HG03442 (cell line): ENCODE measurements around the gene RTP3.
A peak's percentile ranks its signal among the peaks of the same experiment; 100 is the strongest.
"Not testable (repeated sequence)": the region's sequence is repeated elsewhere in the genome, so short reads cannot be mapped to it uniquely, and the experiment has no call there.

Experiments
- ATAC-seq: cut with Tn5 transposase; IDR thresholded peaks from one replicate; pipeline ENCODE4 v1.9.1; 2021; ENCODE audit warnings: mild to moderate bottlenecking, moderate library complexity; ENCODE audit not compliant: unreplicated experiment

The RTP3 gene

DNA sequence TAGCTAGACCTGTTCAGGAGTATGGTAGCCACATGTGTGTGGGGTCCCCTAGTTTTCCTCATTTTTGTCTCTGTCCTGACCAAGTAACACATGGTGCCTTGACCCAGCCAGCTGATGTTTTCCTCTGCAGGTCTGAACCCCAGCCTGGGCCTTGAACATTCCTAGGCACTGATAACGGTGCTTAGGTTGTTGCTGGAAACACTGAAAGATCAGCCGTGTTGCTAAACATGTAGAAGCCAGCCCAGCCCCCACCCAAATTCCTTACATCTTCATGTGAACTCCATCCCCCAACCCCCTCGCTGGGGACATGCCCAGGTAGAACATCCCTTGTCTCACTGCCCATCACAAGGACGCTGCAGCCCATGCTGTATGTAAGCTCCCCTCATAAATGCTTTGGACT lies 18.7 kb downstream of the RTP3 start:
- no peak for ATAC-seq

DNA sequence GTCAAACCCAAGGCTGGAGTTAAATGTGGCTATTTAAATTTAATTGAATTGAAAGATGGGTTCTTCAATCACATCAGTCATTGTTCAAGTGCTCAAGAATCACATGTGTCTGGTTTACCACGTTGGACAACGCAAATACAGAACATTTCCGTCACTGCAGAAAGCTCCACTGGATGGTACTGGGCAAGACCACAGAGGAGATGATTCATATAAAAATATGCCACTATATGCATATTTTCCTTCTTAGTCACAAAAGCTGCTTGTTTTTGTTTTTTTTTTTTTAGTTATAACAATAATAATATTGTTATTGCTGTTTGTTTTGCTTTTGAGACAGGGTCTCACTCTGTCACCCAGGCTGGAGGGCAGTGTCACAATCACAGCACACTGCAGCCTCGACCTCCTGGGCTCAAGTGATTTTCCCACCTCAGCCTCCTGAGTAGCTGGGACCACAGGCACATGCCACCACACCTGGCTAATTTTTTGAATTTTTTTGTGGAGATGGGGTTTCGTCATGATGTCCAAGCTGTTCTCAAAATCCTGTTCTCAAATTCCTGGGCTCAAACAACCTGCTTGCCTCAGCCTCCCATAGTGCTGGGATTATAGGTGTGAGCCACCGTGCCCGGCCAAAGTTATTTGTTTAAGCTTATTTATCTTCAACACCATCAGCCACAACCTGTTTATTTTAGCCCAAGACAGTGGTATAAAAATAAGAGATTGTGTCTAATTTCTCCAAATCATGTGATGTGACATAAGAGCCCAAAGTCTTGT lies 19.4 kb downstream of the RTP3 start:
- ATAC-seq, result no peak

DNA sequence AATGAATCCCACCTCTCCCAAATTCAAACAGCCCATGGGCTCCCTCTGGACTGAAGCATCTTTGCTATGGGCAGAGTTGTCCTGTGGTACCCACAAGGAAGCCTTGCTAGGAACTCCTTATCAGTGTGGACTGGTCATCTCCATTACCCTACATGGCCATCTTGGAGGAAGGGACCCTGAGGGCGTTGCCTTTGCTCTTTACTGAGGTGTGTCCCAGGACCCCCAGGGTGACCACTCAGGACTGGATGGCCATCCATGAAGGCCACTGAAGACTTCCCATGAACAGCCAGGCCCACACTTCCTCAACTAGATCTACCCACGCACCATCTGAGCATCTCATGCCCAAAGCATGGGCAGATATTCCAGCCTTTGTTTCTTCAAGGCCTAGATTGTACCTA lies 20.0 kb downstream of the RTP3 start:
- no peak for ATAC-seq

DNA sequence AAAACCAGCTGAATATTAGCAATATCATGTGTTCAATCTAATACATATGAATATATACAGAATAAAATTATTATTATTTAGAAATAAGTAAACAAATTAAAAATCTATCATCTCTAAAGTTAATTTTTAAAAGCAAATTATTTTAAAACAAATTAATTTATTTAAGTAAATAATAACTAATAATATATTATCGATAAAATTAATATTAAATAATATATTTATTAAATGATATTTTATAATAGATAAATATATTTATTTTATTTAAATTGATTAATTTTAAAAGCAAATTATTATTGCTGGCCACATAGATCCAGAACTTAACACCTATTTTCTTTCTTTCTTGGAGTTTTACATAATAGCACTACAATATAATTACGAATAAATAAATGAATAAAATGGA lies 22.2 kb downstream of the RTP3 start:
- ATAC-seq, result no peak

DNA sequence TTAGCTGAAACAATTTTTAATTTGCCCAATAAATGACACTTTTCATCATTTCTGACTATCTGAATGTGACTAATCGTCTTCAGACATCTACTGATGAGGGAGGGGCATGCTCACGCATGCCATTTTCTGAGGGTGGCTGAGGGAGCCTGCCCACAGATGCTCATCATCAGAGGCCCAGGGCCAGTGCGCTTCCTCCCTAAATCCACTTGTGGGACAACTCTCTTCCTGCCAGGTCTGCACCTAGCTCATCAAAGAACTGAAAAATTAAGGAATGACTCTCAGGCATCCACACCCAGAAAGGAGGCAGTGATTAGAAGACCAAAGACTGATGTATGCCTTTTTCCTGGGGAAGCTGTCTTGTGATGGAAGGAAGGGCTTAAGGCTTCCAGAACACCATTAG lies 22.8 kb downstream of the RTP3 start:
- no peak for ATAC-seq

DNA sequence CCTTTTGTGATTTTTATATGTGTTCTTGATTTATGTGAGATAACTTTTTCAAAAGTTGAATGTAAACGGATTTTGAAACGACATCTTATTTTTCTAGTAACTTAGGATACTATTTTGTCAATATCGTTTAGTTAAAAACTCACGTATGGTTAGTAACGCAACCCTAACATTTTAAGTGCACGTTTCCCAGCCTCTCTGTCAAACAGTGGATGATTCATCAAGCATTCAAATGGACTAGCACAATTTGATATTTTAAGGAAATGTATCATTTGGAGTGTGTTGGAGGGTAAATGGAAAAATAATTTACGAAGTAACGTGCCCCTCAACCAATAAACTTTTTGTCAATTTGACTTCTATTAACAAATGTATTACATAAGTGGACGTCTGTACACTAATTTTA lies 23.3 kb downstream of the RTP3 start:
- no peak for ATAC-seq

DNA sequence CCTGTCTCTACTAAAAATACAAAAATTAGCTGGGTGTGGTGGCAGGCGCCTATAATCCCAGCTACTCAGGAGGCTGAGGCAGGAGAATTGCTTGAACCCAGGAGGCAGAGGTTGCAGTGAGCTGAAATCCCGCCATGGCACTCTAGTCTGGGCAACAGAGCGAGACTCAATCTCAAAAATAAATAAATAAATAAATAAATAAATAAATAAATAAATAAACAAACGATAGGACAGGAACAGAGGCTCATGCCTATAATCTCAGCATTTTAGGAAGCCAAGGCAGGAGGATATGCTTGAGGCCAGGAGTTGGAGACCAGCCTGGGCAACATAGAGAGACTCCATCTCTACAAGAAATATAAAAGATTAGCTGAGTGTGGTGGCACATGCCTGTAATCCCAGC lies 24.4 kb downstream of the RTP3 start:
- ATAC-seq, result not testable (repeated sequence)

DNA sequence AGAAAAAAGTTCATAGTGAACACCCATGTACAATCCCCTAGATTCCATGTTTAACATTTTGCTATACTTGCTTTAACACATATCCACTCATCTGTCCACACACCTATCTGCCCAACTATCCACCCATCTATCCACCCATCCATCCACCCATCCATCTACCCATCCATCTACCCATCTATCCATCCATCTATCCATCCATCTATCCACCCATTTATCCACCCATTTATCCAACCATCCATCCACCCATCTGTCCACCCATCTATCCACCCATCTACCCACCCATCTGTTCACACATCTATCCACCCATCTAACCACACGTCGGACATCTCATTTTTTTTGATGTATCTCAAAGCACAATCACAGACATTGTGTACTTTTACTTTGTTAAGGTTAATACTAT lies 25.8 kb downstream of the RTP3 start:
- no peak for ATAC-seq

DNA sequence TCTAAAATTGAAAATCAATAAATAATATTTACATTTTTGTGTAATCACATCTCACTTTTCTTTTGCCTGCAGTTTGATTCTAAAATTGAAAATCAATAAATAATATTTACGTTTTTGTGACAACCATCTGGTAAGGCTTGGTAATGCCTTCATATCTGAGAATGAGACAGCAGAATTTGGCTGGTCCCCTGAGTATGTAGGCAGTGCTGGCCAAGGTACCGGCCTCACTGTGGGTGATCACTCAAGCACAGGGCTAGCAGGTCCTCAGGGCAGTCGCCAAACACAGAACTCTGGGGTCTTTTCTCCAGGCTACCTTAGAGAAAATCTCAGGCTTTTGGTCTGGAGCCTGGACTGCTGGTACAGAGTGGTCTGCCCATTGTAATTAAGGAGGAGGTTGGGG lies 26.2 kb downstream of the RTP3 start:
- ATAC-seq, result no peak

DNA sequence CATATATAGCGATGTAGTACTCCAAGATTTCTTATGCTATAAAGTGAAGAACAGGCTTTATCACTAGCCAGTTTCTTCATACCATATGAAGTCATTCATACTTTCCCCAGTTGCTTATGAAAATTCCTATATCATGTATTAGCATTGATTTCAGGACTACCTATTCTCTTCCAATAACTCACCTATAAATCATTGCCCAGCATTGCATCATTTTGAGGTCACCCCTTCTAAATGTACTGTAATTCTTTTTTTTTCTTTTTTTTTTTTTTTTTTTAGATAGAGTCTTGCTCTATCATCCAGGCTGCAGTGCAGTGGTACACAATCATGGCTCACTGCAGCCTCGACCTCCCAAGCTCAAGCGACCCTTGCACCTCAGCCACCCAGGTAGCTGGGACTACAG lies 27.1 kb downstream of the RTP3 start:
- ATAC-seq, result no peak

DNA sequence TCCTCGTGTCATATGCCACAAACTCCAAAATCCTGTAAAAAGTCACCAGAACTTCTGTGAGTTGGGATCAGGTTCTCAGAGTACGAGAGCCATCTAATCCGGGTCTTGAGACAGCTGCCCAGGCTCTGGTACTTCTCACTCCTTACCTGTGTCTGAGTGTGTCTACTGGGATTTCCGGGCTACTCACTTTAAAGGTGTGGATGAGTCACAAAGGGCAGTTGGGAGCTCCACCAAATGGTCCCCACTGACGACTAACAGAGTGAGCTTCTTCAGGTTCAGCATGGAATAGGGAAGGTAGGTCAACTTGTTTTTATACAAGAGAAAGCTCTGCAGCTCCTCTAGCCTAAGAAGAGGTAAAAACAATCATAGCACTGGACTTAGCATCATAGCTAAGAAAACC lies 29.5 kb downstream of the RTP3 start:
- ATAC-seq, result no peak

DNA sequence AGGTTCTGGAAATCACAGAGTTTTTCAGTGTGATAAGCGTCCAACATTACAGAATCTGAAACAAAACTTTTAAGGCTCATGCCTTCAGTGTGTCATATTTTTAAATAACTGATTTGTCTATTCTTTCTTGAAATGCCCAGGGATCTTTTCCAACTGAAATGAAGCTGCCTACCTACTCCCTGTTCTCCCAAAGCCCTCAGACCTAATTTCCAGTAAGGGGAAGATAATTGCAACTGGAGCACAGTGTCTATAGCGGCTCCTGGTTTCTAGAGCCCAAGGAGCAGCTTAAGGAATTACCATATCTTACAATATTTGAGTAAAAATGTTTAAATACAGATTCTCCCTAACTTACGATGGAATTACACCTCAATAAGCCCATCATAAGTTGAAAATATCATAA lies 35.3 kb downstream of the RTP3 start:
- no peak for ATAC-seq

DNA sequence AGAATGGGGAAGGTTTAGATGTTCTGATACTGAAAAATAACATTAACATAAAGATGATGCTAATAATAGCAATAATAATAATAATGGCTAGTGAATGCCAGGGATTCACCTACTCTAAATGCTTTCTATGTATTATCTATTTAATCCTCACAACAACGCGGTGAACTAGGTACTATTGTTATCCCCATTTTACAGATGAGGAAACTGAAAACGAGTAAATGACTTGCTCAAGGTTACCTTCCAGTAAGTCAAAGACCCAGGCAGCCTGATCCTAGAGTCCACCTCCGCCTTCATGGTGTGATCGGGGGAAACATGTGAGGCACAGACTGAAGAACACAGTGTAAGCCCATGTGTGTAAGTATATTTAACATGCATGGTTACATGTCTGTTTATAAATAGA lies 38.0 kb downstream of the RTP3 start:
- ATAC-seq, result no peak

DNA sequence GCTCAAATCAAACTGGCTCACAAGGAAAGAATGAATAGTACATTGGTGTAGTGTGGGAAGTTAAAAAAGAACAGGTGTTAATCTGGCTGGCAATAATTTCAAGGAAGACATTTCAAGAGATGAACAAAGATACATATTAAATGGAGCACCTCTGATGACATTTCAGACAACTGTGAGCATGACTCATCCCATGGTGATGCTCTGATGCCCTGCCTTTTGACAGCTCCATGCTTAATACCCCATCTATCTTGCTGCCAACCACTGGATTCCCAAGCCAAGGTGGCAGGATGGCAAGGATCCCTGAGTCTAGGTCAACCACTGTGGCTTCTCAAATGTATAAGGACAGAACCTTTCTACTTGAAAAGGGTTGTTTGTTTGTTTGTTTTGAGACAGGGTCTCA lies 39.0 kb downstream of the RTP3 start:
- no peak for ATAC-seq

DNA sequence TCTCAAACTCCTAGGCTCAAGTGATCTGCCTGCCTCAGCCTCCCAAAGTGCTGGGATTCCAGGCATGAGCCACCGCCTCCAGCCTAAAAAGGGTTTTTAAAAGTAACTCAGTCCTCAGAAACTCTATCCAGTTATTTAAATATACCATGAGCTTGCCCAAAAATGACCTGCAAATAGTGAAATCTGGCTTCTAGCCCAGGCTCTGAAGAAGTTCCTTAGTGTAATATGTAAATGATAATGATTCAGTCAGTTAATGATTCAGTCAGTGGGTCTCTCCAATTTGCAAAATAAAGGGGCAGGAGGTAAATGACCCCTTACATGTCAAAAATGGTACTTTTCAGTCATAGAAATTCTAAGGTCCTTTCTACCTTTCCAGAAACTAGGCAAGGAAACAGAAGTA lies 39.5 kb downstream of the RTP3 start:
- no peak for ATAC-seq

DNA sequence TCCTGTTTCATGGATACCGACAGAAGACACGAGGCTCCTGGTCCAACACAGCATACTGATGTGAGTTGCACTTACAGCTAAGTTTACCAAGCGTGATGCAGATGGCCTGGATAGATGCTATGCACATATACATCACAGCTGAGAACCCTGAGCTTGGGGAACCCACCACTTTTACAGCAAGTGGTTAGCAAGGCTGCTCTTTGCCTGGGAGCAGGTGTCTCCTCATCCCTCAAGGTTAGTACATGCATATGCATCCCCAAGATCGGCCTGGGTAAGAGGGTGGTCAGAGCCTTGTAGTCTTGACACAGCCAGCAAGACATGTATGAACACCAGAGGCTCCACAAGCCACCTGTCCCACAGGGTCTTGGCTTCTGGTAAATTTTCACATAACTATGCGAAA lies 40.0 kb downstream of the RTP3 start:
- ATAC-seq, result no peak

DNA sequence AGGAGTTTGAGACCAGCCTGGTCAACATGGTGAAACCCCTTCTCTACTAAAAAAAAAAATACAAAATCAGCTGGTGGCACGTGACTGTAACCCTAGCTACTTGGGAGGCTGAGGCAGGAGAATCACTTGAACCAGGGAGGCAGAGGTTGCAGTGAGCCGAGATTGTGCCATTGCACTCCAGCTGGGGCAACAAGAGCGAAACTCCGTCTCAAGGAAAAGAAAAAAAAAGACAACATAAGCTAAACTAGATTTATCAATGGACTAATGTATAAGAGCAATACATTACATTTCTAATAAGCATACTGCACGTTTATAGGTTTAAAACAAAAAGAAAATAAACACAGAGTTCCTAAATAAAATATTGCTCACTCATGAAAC lies 40.6 kb downstream of the RTP3 start:
- not testable (repeated sequence) for ATAC-seq

DNA sequence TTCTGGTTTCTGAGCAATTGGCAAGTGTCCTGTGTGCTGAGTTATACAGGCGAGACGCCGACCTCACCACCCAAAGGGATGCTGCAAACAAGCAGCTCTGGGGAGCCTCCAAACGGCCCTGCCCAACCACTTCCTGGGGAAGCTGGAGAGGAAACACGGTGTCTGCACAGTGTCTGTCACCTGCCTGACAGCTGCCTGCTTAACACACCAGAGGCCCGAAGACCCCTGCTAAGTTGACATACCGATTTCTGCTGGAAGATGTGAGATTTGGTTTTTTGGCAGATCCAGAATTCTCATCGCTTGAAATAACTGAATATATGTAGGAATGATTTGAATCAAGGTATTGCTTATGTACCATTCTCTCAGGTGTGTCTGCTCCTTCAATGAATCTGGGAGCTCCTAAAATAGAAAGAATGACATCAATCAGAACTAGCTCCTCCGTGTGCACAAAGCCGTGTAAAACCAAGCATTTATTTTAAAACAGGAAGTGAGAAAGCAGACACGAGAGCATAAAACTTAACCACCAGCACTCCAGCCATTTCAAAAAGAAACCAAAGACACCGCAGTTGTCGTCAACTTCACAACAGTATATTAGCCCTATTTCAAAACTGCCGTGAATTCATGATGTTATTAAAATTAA lies 41.1 kb downstream of the RTP3 start:
- ATAC-seq, result peak; percentile 77

DNA sequence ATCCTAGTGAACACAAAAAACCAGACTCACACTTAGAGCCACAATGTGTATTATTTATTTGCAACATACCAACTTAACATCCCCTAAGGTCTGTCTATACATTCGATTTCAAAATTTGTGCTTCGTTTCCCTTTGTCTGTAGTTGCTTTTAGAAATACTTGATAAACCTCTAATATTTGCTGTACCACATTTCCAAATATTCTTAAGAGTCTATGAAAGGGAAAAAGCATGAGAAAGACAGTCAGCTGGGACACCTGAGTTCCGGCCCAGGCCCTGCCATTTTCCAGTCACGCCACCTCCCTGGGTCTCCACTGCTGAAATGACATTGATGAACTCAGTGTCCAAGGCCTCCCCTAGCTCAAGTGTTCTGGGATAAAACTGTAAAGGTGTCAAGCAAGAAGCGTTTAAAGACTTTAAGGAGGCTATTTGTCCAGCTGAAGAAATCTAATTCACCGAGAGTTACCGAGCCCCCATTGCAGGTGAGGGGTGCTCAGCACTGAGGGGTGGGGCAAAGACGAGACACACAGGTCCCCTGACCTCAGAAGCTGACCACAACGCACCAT lies 41.7 kb downstream of the RTP3 start:
- ATAC-seq, result no peak

DNA sequence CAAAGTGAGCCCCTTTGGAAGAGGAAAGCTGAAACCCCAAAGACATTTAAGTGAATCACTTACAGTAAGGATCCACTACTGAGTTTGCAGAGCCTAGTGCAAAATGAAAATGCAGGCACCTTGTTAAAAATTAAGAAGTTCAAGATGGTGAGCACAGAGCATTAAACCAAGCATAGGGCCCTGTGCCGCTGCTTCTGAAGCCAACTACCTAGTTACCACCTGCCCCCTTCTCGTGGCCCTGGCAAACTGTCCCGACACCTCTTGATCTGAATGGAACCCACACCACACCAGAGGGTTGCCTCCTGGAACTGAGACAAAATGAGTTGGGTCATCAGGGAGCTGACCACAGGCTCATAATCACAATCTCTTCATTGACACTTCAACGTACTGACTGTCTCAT lies 42.8 kb downstream of the RTP3 start:
- no peak for ATAC-seq

DNA sequence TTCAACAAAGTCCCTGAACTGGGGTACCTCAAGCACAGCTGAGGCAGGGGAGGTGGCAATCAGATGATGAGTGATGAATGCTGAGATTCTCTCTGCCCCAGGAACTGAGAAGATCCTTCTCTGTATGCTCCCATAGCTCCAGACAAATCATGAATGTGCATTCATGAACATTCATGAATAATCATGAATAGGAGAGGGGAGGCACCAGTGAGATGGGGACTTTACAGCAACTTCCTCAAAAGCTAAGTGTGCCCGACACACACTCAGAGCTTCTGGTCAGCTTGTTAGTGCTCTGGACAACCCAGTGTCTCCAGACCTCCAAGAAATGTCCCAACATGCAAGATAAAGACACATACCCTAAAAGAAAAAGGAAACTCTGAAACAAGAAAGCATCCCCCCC lies 44.1 kb downstream of the RTP3 start:
- ATAC-seq, result no peak

DNA sequence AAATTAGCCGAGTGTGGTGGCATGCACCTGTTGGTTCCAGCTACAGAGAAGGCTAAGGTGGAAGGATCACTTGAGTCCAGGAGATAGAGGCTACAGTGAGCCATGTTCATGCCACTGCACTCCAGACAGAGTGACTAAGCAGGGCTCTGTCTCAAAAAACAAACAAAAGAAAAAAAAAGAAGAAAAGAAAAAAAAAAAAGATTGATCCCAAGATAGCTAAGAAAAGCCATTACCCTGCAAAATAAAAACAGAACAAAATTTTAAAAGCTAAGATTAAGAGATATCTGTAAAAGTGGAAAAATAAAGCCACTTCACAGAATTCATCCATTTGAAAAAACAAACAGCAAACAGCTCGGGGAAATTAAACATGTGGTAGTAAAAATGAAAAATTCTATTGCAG lies 44.6 kb downstream of the RTP3 start:
- no peak for ATAC-seq

DNA sequence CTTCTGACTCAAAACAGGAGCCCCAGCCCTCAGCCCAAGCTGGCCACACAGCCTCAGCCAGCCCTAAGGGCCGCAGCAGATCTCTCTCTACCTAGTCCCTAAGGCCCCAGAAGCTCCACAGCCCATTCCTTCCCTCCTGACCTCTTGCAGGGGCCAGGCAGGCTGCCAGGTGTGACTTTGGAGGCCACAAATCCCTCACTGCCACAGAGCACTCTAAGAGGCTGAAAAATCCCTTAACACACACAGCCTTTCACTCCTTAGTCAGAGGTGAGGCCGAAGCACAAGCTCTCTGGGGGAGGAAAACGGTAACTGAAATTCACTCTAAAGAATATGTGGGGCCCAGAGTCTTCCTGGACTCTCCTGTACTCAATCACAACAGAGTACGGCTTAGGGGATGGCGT lies 45.0 kb downstream of the RTP3 start:
- no peak for ATAC-seq
